ENCODE data around the gene PSMD1. TPM values are rescaled to one million over a fixed set of nuclear protein-coding genes. Genes with fewer than 3 reads are reported as not detected.

PSMD1 gene
- total RNA-seq, result 55.7 and 96.7 TPM in 2 replicates

GRCh38 chr2:231056453-231057416, at the start of gene PSMD1:
Gene PSMD1 (plus strand): TSS chr2:231056867. CDS start chr2:231057026, 159 bp downstream.

GRCh38 chr2:231037202-231037730, 19.4 kb upstream of the PSMD1 start, which contains the start of gene C2orf72:
Gene C2orf72 (plus strand): TSS chr2:231037523. CDS start chr2:231037566, 43 bp downstream.

GRCh38 chr2:231124838-231125568, 68.3 kb downstream of the PSMD1 start, which contains the start of gene HTR2B:
Gene HTR2B (minus strand): TSS chr2:231125042. CDS start chr2:231123764, 1,278 bp downstream.

GRCh38 chr2:231198291-231199173, 141.9 kb downstream of the PSMD1 start, which contains the start of gene ARMC9:
Gene ARMC9 (plus strand): TSS chr2:231198631. CDS start chr2:231206239, 7,608 bp downstream.

Small RNA genes lying within 50 kb of the gene (small RNA-seq; reads per million reads assigned to genes)
- not detected for gene RNU1-93P

Other genes starting within 250 kb of the PSMD1 start
- 126 and 224 TPM in 2 replicates for gene ITM2C, start 191.9 kb upstream of the PSMD1 start, total RNA-seq
- not detected in 2 replicates for gene GPR55, start 131.6 kb upstream of the PSMD1 start, total RNA-seq
- gene SPATA3, start 60.7 kb upstream of the PSMD1 start, total RNA-seq, result not detected in 2 replicates
- under 0.01 and 0.11 TPM in 2 replicates for gene C2orf72, start 19.3 kb upstream of the PSMD1 start, total RNA-seq
- gene HTR2B, start 68.2 kb downstream of the PSMD1 start, total RNA-seq, result under 0.01 TPM in 1 of 2 replicates, not detected in the other
- gene ARMC9, start 141.8 kb downstream of the PSMD1 start, total RNA-seq, result 28.6 and 34.9 TPM in 2 replicates

Measured in placental epithelial cell (primary cell).